Omental fat pad (tissue), 4 donors: Measurements from ENCODE around the gene GJA10. TPM values are rescaled to one million over a fixed set of nuclear protein-coding genes. Genes with fewer than 3 reads are reported as not detected.
"Not testable (repeated sequence)": the region's sequence is repeated elsewhere in the genome, so short reads cannot be mapped to it uniquely, and the experiment has no call there.

Experiments used
- ATAC-seq: fragments of 150-250 bp; one replicate; pipeline ENCODE4 v1.9.1; 2016; ENCODE audit warnings: mild to moderate bottlenecking, moderate library complexity; ENCODE audit not compliant: low FRiP score
- DNase-seq: peaks from one replicate; pipeline ENCODE4 v3.0.0-alpha.2; 2019; ENCODE audit warnings: low spot score
- CTCF ChIP-seq, 3 donors: fragments of 450-650 bp; IDR thresholded peaks; one replicate each; pipeline ENCODE4 v1.5.1; 2016 to 2017; ENCODE audit warnings: antibody characterized with exemption in 3 of 3, mild to moderate bottlenecking in 3 of 3, moderate library complexity in 2 of 3
- total RNA-seq, 4 donors: library from RNA; depleted of rRNA; stranded (reverse); fragments of >200 nt; gene quantifications; one replicate each; pipeline ENCODE4 v1.1.0, GENCODE V29; 2016

Gene GJA10
- total RNA-seq, 4 donors from 2014 or later: not detected

GRCh38 chr6:89888871-89889270 lies 5.4 kb upstream of the GJA10 start:
- ATAC-seq (no peak), DNase-seq (no peak)
- TF ChIP-seq CTCF (IDR thresholded peaks at IDR 0.05): no peak

GRCh38 chr6:89890845-89891528 lies 3.3 kb upstream of the GJA10 start:
- not testable (repeated sequence) for DNase-seq, ATAC-seq

- not testable (repeated sequence) for ATAC-seq, DNase-seq
Observed at GRCh38 chr6:89892577-89892976, 1.7 kb upstream of the GJA10 start.

- no peak for DNase-seq
- TF ChIP-seq CTCF (IDR thresholded peaks at IDR 0.05): no peak
- ATAC-seq: no peak
Observed at GRCh38 chr6:89895276-89895874, 1.1 kb downstream of the GJA10 start.

GRCh38 chr6:89910001-89910901 lies 16.0 kb downstream of the GJA10 start:
- not testable (repeated sequence) for ATAC-seq, DNase-seq

- TF ChIP-seq CTCF (IDR thresholded peaks at IDR 0.05): no peak
- ATAC-seq: no peak
Observed at GRCh38 chr6:89910902-89911240, 16.6 kb downstream of the GJA10 start.

GRCh38 chr6:89916136-89916920 lies 22.1 kb downstream of the GJA10 start:
- DNase-seq (no peak), ATAC-seq (no peak)
- no peak for TF ChIP-seq CTCF (IDR thresholded peaks at IDR 0.05)

More at GRCh38 chr6:89910902-89911240, 16.6 kb downstream of the GJA10 start:
- DNase-seq: no peak

- DNase-seq (no peak), ATAC-seq (no peak)
- TF ChIP-seq CTCF (IDR thresholded peaks at IDR 0.05): no peak
Observed at GRCh38 chr6:89917216-89917615, 22.9 kb downstream of the GJA10 start.
